ENCODE measurements around the gene FAM180A. TPM values are rescaled to one million over a fixed set of nuclear protein-coding genes. Genes with fewer than 3 reads are reported as not detected.

The FAM180A gene
- total RNA-seq, 2 experiments from 2014 or later = not detected

GRCh38 chr7:135791543-135792362, 43.1 kb upstream of the FAM180A start:
- Histone ChIP-seq H4K20me1 (ENCODE audit: insufficient read depth, low read length) (no peaks in the 10 kb centered on the region), H3K9me3 (ENCODE audit: low read length) (no peaks in the 10 kb centered on the region), H3K9me2 (ENCODE audit: insufficient read depth, low read length) (no peaks in the 10 kb centered on the region), H3K4me2 (ENCODE audit: low read length) (no peak overlapping the region), H3K36me3 (ENCODE audit: insufficient read depth, low read length) (no peaks in the 10 kb centered on the region), H2AFZ (ENCODE audit: low read length) (no peak overlapping the region), H3K27ac (ENCODE audit: low read depth, low read length, poor library complexity, severe bottlenecking) (no peak overlapping the region), H3K79me2 (ENCODE audit: insufficient read depth, low read depth, low read length) (no peaks in the 10 kb centered on the region), H3K4me1 (ENCODE audit: insufficient read depth, low read length, poor library complexity, severe bottlenecking) (no peaks in the 10 kb centered on the region), H3K4me3 (ENCODE audit: low read depth, low read length, poor library complexity, severe bottlenecking) (no peak overlapping the region)
- POLR2A ChIA-PET = no interaction called here
- intact Hi-C loops (cut with micrococcal nuclease; ENCODE audit: unreplicated experiment) = no loop called here
- CTCF ChIA-PET (ENCODE audit: unreplicated experiment) = no interaction called here
- DNase-seq (ENCODE audit: low spot score) = no peak
- BruUV-seq (replicated peaks) = no TSS peak
- no peak for TF ChIP-seq CTCF (conservative IDR thresholded peaks at IDR 0.05; ENCODE audit: low read length)
- no peak for TF ChIP-seq EZH2phosphoT487 (IDR thresholded peaks at IDR 0.05; ENCODE audit: borderline replicate concordance, low read depth, low read length)

- Histone ChIP-seq H3K4me3 (ENCODE audit: low read depth, low read length, poor library complexity, severe bottlenecking) (no peak overlapping the region), H3K4me2 (ENCODE audit: low read length) (no peak overlapping the region), H3K79me2 (ENCODE audit: insufficient read depth, low read depth, low read length) (no peaks in the 10 kb centered on the region), H4K20me1 (ENCODE audit: insufficient read depth, low read length) (no peaks in the 10 kb centered on the region), H3K9me2 (ENCODE audit: insufficient read depth, low read length) (no peaks in the 10 kb centered on the region), H3K27ac (ENCODE audit: low read depth, low read length, poor library complexity, severe bottlenecking) (no peak overlapping the region), H3K9me3 (ENCODE audit: low read length) (no peaks in the 10 kb centered on the region), H2AFZ (ENCODE audit: low read length) (no peak overlapping the region), H3K4me1 (ENCODE audit: insufficient read depth, low read length, poor library complexity, severe bottlenecking) (no peaks in the 10 kb centered on the region), H3K36me3 (ENCODE audit: insufficient read depth, low read length) (no peaks in the 10 kb centered on the region)
- ChIA-PET CTCF (ENCODE audit: unreplicated experiment) (no interaction called here), POLR2A (interaction anchor here (0.9 kb wide), 1 partner anchor 21 kb away, joined by 3 read pairs; no protein-coding TSS in a partner anchor)
- intact Hi-C loops (cut with micrococcal nuclease; ENCODE audit: unreplicated experiment) = no loop called here
- BruUV-seq (replicated peaks) = no TSS peak
- no peak for DNase-seq (ENCODE audit: low spot score)
- TF ChIP-seq EZH2phosphoT487 (IDR thresholded peaks at IDR 0.05; ENCODE audit: borderline replicate concordance, low read depth, low read length) (no peak), CTCF (conservative IDR thresholded peaks at IDR 0.05; ENCODE audit: low read length) (no peak)
Observed at GRCh38 chr7:135790371-135790977, 41.9 kb upstream of the FAM180A start.

GRCh38 chr7:135789956-135790355, 41.3 kb upstream of the FAM180A start:
- Histone ChIP-seq H3K79me2 (ENCODE audit: insufficient read depth, low read depth, low read length) (no peaks in the 10 kb centered on the region), H3K9me2 (ENCODE audit: insufficient read depth, low read length) (no peaks in the 10 kb centered on the region), H3K9me3 (ENCODE audit: low read length) (no peaks in the 10 kb centered on the region), H3K27ac (ENCODE audit: low read depth, low read length, poor library complexity, severe bottlenecking) (no peak overlapping the region), H3K4me2 (ENCODE audit: low read length) (no peak overlapping the region), H2AFZ (ENCODE audit: low read length) (no peak overlapping the region), H4K20me1 (ENCODE audit: insufficient read depth, low read length) (no peaks in the 10 kb centered on the region), H3K4me1 (ENCODE audit: insufficient read depth, low read length, poor library complexity, severe bottlenecking) (no peaks in the 10 kb centered on the region), H3K36me3 (ENCODE audit: insufficient read depth, low read length) (no peaks in the 10 kb centered on the region), H3K4me3 (ENCODE audit: low read depth, low read length, poor library complexity, severe bottlenecking) (no peak overlapping the region)
- ChIA-PET POLR2A (interaction anchor here (0.9 kb wide), 1 partner anchor 21 kb away, joined by 3 read pairs; no protein-coding TSS in a partner anchor), CTCF (ENCODE audit: unreplicated experiment) (no interaction called here)
- no peak for DNase-seq (ENCODE audit: low spot score)
- intact Hi-C loops (cut with micrococcal nuclease; ENCODE audit: unreplicated experiment) = no loop called here
- TF ChIP-seq EZH2phosphoT487 (IDR thresholded peaks at IDR 0.05; ENCODE audit: borderline replicate concordance, low read depth, low read length) (no peak), CTCF (conservative IDR thresholded peaks at IDR 0.05; ENCODE audit: low read length) (no peak)
- BruUV-seq (replicated peaks) = no TSS peak
